Vagina (tissue), 2 donors: ENCODE results near the gene HEPN1.

ENCODE experiments used
- CTCF ChIP-seq, 3 experiments: fragments of 450-650 bp in 2 of 3; fragments of 200-600 bp in 1 of 3; sonication (generic) in 1 of 3; IDR thresholded peaks; one replicate each; pipeline ENCODE4 v1.5.1; 2017 to 2019; ENCODE audit warnings: antibody characterized with exemption in 3 of 3, mild to moderate bottlenecking in 2 of 3, moderate library complexity in 2 of 3
- POLR2A ChIP-seq, 2 donors: fragments of 450-650 bp; IDR thresholded peaks; one replicate each; pipeline ENCODE4 v1.6.1; 2017; ENCODE audit warnings: antibody characterized with exemption in 2 of 2, mild to moderate bottlenecking in 2 of 2, moderate library complexity in 2 of 2
- POLR2AphosphoS5 ChIP-seq, 2 donors: sonication (generic); formaldehyde crosslinking; IDR thresholded peaks; one replicate each; pipeline ENCODE4 v1.9.0; 2017; ENCODE audit warnings: antibody characterized with exemption in 2 of 2, mild to moderate bottlenecking in 2 of 2, low read depth in 1 of 2; ENCODE audit not compliant: insufficient read depth in 1 of 2

- TF ChIP-seq CTCF (IDR thresholded peaks at IDR 0.05) (no peak), POLR2AphosphoS5 (IDR thresholded peaks at IDR 0.05; ENCODE audit: insufficient read depth in 1 of 2, low read depth in 1 of 2) (no peak), POLR2A (IDR thresholded peaks at IDR 0.05) (no peak)
Observed at GRCh38 chr11:124897674-124898262, 21.3 kb upstream of the HEPN1 start, which contains the start of gene ROBO4.
